ENCODE results near the gene LACC1. TPM values are rescaled to one million over a fixed set of nuclear protein-coding genes. Genes with fewer than 3 reads are reported as not detected.

The LACC1 gene
- total and polyA plus RNA-seq, 2 of the 13 experiments (the other 11 are each of a cell fraction or from before 2014, with no cell fraction given), result 0.92 to 1.7 TPM

GRCh38 chr13:43879755-43880181, at the start of gene LACC1 (continued):
- no peak; the same call in 1 of the 2 replicates for TF ChIP-seq SNAPC4 (CRISPR knock-in tag; IDR thresholded peaks at IDR 0.05)
- no peak for TF ChIP-seq ZNF710 (CRISPR knock-in tag; IDR thresholded peaks at IDR 0.05; ENCODE audit: borderline replicate concordance)
- no peak for TF ChIP-seq E2F2 (CRISPR knock-in tag; IDR thresholded peaks at IDR 0.05; ENCODE audit: borderline replicate concordance)
- TF ChIP-seq ZBTB4 (CRISPR knock-in tag; IDR thresholded peaks at IDR 0.05; ENCODE audit: borderline replicate concordance), result no peak
- TF ChIP-seq RXRA (CRISPR knock-in tag; IDR thresholded peaks at IDR 0.05), result no peak
- no peak for TF ChIP-seq ZNF350 (CRISPR knock-in tag; IDR thresholded peaks at IDR 0.05; ENCODE audit: borderline replicate concordance, low read depth)
- TF ChIP-seq KAT8 (CRISPR knock-in tag; IDR thresholded peaks at IDR 0.05), result no peak
- no peak for TF ChIP-seq BHLHE40 (IDR thresholded peaks at IDR 0.05; ENCODE audit: low read length)
- TF ChIP-seq ZNF343 (CRISPR knock-in tag; IDR thresholded peaks at IDR 0.05), result no peak
- peak; percentile 20; the same call in 1 of the 2 replicates for TF ChIP-seq ZNF790 (CRISPR knock-in tag; IDR thresholded peaks at IDR 0.05; ENCODE audit: borderline replicate concordance)
- no peak for TF ChIP-seq ZNF451 (CRISPR knock-in tag; IDR thresholded peaks at IDR 0.05)
- TF ChIP-seq MXD4 (CRISPR knock-in tag; IDR thresholded peaks at IDR 0.05), result no peak
- TF ChIP-seq NKX3-1 (CRISPR knock-in tag; IDR thresholded peaks at IDR 0.05), result no peak
- TF ChIP-seq TBX2 (CRISPR knock-in tag; IDR thresholded peaks at IDR 0.05; ENCODE audit: borderline replicate concordance), result no peak
- TF ChIP-seq HMG20B (CRISPR knock-in tag; conservative IDR thresholded peaks at IDR 0.05), result no peak

Data from HepG2 (cell line).